WI38 (cell line): Measurements from ENCODE around the gene SRPK1.
A peak's percentile ranks its signal among the peaks of the same experiment; 100 is the strongest.

ENCODE experiments used
- H3K4me3 ChIP-seq: 2 replicates; pipeline ENCODE4 v1.5.1; 2011; ENCODE audit warnings: low read depth, mild to moderate bottlenecking, control low read depth, low read length
- TF ChIP-seq, protein P1 (sequence below): IDR thresholded peaks from 2 replicates; pipeline ENCODE4 v1.5.1; 2012; ENCODE audit warnings: low read depth, mild to moderate bottlenecking, control low read depth, low read length

Gene SRPK1

GRCh38 chr6:35823601-35824000, 97.3 kb downstream of the SRPK1 start:
- TF ChIP-seq, protein P1, sequence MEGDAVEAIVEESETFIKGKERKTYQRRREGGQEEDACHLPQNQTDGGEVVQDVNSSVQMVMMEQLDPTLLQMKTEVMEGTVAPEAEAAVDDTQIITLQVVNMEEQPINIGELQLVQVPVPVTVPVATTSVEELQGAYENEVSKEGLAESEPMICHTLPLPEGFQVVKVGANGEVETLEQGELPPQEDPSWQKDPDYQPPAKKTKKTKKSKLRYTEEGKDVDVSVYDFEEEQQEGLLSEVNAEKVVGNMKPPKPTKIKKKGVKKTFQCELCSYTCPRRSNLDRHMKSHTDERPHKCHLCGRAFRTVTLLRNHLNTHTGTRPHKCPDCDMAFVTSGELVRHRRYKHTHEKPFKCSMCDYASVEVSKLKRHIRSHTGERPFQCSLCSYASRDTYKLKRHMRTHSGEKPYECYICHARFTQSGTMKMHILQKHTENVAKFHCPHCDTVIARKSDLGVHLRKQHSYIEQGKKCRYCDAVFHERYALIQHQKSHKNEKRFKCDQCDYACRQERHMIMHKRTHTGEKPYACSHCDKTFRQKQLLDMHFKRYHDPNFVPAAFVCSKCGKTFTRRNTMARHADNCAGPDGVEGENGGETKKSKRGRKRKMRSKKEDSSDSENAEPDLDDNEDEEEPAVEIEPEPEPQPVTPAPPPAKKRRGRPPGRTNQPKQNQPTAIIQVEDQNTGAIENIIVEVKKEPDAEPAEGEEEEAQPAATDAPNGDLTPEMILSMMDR = no peak
- H3K4me3 ChIP-seq = no peak overlapping the region

GRCh38 chr6:35817515-35817914, 103.4 kb downstream of the SRPK1 start:
- no peak overlapping the region for H3K4me3 ChIP-seq
- TF ChIP-seq, protein P1 = no peak

GRCh38 chr6:35811699-35811995, 109.3 kb downstream of the SRPK1 start:
- TF ChIP-seq, protein P1 = no peak
- no peak overlapping the region for H3K4me3 ChIP-seq

GRCh38 chr6:35810971-35811698, 109.8 kb downstream of the SRPK1 start:
- H3K4me3 ChIP-seq = no peak overlapping the region
- TF ChIP-seq, protein P1 = no peak

DNA sequence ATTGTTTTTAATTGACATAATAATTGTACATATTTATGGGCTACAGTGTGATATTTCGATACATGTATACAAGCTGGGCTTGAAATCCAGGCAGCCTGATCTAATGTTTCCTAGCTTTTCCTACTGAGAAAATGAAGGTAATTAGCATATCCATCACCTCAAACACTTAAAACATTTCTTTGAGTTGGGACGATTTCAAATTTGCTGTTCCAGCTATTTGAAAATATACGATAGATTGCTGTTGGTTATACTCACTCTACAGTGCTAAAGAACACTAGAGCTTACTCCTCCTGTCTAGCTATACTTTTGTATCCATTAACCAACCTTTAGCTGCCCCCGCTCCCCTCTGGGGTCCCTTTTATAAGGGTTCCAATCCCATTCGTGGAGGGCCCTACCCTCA, 111.1 kb downstream of the SRPK1 start:
- TF ChIP-seq, protein P1 = no peak

GRCh38 chr6:35808688-35809087, 112.2 kb downstream of the SRPK1 start:
- TF ChIP-seq, protein P1 = no peak

More for the DNA sequence above, 111.1 kb downstream of the SRPK1 start:
- H3K4me3 ChIP-seq = no peak overlapping the region

GRCh38 chr6:35804996-35805736, 115.7 kb downstream of the SRPK1 start, which contains the start of gene LHFPL5:
Gene LHFPL5, plus strand, starts transcription at chr6:35805352. Its CDS starts 319 bp downstream, at chr6:35805671.
- peak within 1 kb of the TSS; percentile 26; the same call in 1 of the 2 replicates for H3K4me3 ChIP-seq
- TF ChIP-seq, protein P1 = no peak

More at GRCh38 chr6:35808688-35809087, 112.2 kb downstream of the SRPK1 start:
- H3K4me3 ChIP-seq = no peak overlapping the region
